Cortex of kidney (tissue), 1 donor: Measurements from ENCODE around the gene SRPK2.
"Not testable (repeated sequence)": the region's sequence is repeated elsewhere in the genome, so short reads cannot be mapped to it uniquely, and the experiment has no call there.

Experiments used
- DNase-seq: peaks from one replicate; lab custom pipeline; 2025; lab: John Stamatoyannopoulos, UW

Gene SRPK2

DNA sequence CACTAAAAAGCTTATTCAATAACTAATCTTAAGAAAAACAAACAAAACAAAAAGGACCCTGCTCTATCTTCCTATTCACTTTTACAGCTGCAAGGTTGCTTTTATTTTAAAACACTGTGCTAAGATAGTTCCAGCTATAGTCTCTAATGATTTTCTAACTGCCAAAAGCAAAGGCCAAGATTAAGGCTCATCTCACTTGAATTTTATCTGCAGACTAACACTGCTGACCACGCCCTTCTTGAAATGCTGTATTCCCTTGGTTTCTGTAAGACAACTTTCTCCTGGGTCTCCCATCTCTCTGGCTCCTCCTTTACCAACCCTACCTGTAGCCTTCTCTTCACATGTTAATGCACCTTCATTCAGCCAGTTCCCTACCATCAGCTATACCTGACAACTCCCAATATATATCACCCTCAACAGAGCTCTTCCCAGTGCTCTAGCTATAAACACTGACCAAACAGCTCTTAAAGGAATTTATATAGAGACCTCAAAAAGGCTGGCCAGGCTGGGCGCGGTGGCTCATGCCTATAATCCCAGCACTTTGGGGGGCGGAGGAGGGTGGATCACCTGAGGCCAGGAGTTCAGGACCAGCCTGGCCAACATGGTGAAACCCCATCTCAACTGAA lies 11.7 kb downstream of the SRPK2 start:
- DNase-seq: no peak

DNA sequence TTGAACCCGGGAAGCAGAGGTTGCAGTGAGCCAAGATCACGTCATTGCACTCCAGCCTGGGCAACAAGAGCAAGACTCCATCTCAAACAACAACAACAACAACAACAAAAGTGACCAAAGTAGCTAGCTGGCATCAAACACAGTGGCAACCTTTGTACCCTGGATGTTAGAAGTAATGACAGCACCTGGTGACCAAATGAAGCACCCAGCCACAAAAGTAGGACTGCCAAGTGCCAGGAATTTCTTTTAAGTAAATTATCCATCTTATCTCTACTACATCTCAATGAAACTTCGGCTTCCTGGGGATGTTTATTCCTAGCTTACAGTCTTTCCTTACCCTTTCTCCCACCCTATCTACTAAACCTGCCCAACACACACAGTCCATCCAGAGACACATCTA lies 18.8 kb downstream of the SRPK2 start:
- no peak for DNase-seq

- DNase-seq: no peak
These were observed 21.3 kb downstream of the SRPK2 start for GRCh38 chr7:105367458-105367857.

DNA sequence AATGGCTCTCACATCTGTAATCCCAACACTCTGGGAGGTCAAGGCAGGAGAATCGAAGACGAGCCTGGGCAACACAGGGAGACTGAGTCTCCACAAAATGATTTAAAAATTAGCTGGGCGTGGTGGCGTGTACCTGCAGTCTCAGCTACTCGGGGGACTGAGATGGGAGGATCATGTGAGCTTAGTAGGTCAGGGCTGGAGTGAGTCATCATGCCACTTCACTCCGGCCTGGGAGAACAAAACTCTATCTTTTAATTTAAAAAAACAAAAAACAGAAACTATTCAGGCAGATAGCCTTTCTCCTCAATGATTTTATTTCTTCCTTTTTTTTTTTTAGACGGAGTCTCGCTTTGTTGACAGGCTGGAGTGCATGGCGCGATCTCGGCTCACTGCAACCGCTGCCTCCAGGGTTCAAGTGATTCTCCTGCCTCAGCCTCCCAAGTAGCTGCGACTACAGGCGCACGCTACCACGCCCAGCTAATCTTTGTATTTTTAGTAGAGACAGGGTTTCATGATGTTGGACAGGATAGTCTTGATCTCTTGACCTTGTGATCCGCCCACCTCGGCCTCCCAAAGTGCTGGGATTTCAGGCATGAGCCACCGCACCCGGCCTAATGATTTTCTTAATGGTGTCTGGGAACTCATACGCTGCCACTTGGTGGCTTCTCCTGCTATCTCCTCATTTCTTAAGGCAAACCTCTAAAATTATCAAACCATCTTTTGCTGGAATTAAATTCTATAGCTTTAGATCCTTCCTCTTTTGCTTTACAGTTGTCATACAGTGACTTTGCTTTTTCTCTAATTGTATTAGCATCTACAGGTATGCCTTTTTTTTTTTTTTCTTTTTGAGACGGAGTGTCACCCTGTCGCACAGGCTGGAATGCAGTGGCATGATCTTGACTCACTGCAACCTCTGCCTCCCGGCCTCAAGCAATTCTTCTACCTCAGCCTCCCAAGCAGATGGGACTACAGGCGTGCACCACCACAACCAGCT lies 22.9 kb downstream of the SRPK2 start:
- DNase-seq: no peak

GRCh38 chr7:105364684-105365083 lies 24.0 kb downstream of the SRPK2 start:
- DNase-seq: no peak

DNA sequence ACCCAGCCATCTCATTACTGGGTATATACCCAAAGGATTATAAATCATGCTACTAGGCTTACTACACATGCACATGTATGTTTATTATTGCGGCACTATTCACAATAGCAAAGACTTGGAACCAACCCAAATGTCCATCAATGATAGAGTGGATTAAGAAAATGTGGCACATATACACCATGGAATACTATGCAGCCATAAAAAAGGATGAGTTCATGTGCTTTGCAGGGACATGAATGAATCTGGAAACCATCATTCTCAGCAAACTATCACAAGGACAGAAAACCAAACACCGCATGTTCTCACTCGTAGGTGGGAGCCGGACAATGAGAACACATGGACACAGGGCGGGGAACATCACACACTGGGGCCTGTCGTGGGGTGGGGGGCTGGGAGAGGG lies 25.1 kb downstream of the SRPK2 start:
- not testable (repeated sequence) for DNase-seq

DNA sequence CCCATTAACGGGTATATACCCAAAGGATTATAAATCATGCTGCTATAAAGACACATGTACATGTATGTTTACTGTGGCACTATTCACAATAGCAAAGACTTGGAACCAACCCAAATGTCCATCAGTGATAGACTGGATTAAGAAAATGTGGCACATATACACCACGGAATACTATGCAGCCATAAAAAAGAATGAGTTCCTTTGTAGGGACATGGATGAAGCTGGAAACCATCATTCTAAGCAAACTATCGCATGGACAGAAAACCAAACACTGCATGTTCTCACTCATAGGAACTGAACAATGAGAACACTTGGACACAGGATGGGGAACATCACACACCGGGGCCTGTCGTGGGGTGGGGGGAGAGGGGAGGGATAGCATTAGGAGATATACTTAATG lies 26.0 kb downstream of the SRPK2 start:
- DNase-seq: not testable (repeated sequence)

DNA sequence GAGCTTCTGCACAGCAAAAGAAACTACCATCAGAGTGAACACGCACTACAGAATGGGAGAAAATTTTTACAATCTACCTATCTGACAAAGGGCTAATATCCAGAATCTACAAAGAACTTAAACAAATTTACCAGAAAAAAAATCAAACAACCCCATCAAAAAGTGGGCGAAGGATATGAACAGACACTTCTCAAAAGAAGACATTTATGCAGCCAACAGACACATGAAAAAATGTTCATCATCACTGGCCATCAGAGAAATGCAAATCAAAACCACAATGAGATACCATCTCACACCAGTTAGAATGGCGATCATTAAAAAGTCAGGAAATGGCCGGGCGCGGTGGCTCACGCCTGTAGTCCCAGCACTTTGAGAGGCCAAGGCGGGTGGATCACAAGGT lies 26.7 kb downstream of the SRPK2 start:
- not testable (repeated sequence) for DNase-seq

GRCh38 chr7:105360149-105360548 lies 28.6 kb downstream of the SRPK2 start:
- DNase-seq: not testable (repeated sequence)

DNA sequence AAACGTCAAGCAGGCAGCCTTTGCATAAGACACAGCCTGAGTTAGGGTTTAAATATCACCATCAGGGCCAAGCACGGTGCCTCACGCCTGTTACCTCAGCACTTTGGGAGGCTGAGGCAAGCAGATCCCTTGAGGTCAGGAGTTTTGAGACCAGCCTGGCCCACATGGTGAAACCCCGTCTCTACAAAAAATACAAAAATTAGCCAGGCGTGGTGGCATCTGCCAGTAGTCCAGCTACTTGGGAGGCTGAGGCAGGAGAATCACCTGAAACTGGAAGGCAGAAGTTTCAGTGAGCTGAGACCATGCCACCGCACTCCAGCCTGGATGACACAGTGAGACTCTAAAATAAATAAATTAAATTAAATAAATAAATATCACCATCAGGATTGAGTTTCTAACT lies 33.0 kb downstream of the SRPK2 start:
- DNase-seq: no peak

DNA sequence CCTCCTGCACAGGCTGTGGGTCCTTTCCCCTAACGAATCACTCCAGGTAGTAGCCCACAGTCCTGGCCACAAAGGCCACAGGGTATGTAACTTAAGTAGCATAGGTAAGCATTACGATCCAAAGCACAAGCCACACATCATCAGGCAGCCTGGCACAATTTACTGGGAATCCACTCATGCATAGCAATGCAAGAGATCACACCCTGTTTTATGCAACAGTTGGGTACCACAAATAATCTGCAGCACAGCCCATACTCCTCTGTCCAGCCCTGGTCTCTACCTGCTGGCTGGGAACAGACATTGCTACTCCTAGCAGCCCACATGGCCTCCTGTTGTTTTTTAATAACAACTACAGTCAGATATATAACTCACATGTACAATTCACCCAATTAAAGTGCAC lies 34.3 kb downstream of the SRPK2 start:
- no peak for DNase-seq

DNA sequence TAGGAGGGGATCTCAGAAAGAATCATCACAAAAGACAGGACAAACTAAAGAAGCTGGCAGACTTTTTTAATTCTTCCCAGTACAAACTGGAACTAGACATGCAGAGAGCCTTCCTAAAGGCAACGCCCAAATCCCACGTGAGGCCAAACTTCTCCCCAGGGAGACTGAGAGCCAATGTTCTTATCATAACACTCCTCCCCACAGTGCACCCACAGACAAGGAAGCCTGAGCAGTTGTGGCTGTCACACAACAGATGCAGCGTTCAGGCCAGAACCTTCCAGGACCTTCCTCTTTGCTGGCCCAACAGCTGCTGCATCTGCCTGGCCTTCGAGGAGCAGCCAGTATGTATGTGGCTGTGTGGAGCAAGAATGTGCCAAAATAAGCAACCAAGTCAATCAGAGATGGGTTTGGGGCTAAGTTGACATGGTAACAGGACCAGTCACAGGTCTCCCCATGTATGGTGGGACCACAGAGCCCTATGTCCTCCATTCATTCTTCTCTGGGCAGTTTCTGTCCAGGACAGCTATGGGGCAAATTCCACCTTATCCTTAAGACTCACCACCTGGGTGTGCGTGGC lies 34.9 kb downstream of the SRPK2 start:
- DNase-seq: no peak

GRCh38 chr7:105352901-105353668 lies 35.6 kb downstream of the SRPK2 start:
- DNase-seq: no peak

DNA sequence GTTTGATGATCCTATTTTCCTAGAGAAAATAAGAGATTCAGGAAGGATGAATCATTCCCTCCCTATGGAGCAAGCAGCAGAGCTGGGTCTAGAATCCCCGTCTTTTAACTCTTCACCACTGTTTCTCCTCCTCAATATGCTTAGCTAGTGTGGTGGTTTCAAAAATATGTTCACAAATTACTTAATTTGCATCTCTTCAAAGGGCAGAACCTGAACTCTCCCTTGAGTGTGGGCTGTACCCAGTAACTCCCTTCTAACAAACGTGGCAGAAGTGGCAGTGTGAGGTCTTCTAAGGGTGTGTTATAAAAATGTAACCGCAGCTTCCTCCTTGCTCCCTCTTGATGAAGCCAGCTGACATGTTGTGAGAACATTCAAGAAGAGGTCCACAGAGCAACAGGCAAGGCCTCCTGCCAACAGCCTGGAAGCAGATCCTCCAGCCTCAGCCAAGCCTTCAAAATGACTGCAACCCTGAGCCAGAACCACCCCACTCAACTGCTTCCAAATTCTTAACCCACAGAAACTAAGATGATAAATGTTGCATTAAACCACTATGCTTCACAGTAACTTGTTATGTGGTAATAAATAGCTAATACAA lies 36.6 kb downstream of the SRPK2 start:
- no peak for DNase-seq

DNA sequence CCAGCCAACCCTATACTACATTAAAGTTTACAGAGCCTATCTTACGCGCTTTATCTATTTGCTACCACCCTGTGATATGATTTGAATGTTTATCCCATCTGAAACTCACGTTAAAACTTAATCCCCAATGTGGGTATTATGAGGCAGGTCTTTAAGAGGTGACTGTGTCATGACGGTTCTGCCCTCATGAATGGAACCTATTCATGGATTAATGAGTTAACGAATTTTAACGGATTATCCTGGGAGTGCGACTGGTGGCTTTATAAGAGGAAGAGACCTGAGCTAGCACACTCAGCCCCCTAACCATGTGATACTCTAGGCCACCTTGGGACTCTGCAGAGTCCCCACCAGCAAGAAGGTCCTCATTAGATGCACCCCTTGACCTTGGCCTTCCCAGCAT lies 37.8 kb downstream of the SRPK2 start:
- DNase-seq: no peak

DNA sequence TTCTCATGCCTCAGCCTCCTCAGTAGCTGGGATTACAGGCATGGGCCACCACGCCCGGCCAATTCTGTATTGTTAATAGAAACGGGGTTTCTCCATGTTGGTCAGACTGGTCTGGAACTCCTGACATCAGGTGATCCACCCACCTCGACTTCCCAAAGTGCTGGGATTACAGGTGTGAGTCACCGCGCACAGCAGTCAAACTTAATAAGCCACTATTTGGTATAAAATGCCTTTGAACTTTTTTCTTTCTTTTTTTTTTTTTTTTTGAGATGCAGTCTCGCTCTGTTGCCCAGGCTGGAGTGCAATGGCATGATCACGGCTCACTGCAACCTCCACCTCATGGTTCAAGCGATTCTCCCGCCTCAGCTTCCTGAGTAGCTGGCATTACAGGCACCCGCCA lies 40.5 kb downstream of the SRPK2 start:
- not testable (repeated sequence) for DNase-seq

- DNase-seq: no peak
These were observed 42.0 kb downstream of the SRPK2 start for GRCh38 chr7:105346593-105347322.

DNA sequence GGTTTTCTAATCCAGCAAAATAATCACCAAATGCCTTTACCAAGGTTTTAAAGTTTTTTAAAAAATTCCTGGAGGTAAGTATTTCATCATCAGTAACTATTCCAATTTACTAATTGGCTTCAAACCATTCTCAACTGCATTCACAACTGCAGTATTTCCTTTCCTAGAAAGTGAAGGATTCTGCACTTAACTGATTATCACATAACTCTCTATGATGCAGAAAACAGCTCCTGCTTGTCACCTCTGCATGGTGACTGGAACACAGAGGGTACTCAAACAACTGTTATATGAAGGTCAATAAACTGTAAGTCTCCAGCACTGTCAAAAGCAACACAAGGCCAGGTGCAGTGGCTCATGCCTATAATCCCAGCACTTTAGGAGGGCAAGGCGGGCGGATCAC lies 42.6 kb downstream of the SRPK2 start:
- no peak for DNase-seq

DNA sequence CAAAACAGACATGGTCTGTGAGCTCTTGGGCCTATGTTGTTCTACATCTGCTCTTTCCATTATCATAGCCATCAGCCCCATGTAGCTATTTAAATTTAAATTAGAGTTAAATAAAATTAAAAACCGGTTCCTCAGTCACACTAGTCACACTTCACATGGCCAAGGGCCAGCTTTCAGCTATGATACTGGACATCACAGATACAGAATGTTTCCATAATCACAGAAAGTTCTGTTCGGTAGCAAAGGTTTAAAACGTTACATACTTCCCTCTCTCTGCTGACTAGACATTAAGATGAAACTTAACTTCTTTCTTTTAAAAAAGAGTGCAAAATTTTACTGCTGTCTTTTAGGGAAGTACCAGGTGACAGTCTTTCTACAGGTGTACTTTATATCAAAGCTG lies 43.0 kb downstream of the SRPK2 start:
- no peak for DNase-seq

GRCh38 chr7:105345003-105345402 lies 43.7 kb downstream of the SRPK2 start:
- no peak for DNase-seq
